Body of pancreas (tissue), 4 donors: ENCODE data around the gene AIF1. TPM values are rescaled to one million over a fixed set of nuclear protein-coding genes. Genes with fewer than 3 reads are reported as not detected.

Experiments
- ATAC-seq: fragments of 150-250 bp; one replicate; pipeline ENCODE4 v1.9.1; 2016
- DNase-seq, 4 donors: peaks; one replicate each; pipeline ENCODE4 v3.0.0-alpha.2; 2019
- H3K27ac ChIP-seq, 4 donors: fragments of 200-600 bp; sonication (generic); 1 replicate in 3 of 4; 2 replicates in 1 of 4; pipeline versions ENCODE4 v1.5.1 to v1.6.1; 2016 to 2019; ENCODE audit warnings: mild to moderate bottlenecking in 1 of 4, mixed read lengths in 1 of 4, moderate library complexity in 1 of 4
- H3K27me3 ChIP-seq, 2 donors: fragments of 200-600 bp; sonication (generic); one replicate each; pipeline ENCODE4 v1.6.0; 2016; ENCODE audit warnings: mild to moderate bottlenecking in 1 of 2
- H3K36me3 ChIP-seq, 2 donors: fragments of 200-600 bp; sonication (generic); replicated peaks in 1 of 2; 2 replicates each; pipeline ENCODE4 v1.5.1; 2016; ENCODE audit warnings: low read depth in 2 of 2; ENCODE audit not compliant: insufficient read depth in 1 of 2
- H3K4me1 ChIP-seq: fragments of 200-600 bp; sonication (generic); one replicate; pipeline ENCODE4 v1.6.0; 2016
- H3K4me3 ChIP-seq, 2 donors: fragments of 200-600 bp; sonication (generic); 1 replicate in 1 of 2; 2 replicates in 1 of 2; pipeline ENCODE4 v1.5.1; 2016 to 2019
- H3K9me3 ChIP-seq, 3 donors: fragments of 200-600 bp; sonication (generic); 1 replicate in 2 of 3; 2 replicates in 1 of 3; pipeline ENCODE4 v1.5.1; 2016
- CTCF ChIP-seq, 7 experiments: fragments of 450-650 bp in 4 of 7; fragments of 200-600 bp in 3 of 7; sonication (generic) in 3 of 7; IDR thresholded peaks; one replicate each; pipeline ENCODE4 v1.5.1; 2016 to 2019; ENCODE audit warnings: antibody characterized with exemption in 7 of 7
- POLR2A ChIP-seq, 3 donors: fragments of 450-650 bp; IDR thresholded peaks; one replicate each; pipeline ENCODE4 v1.6.1; 2016; ENCODE audit warnings: antibody characterized with exemption in 3 of 3, mild to moderate bottlenecking in 2 of 3
- WGBS, 2 donors: methylation state at CpG; one replicate each; pipeline ENCODE4 v1.1.5; 2017; 5-methylcytosine and 5-hydroxymethylcytosine counted together
- intact Hi-C: fragments of 100-400 bp; cut with DNase I; formaldehyde crosslinking; loops from one replicate; pipeline ENCODE4 v1.15.1; 2023
- total RNA-seq, 2 donors: library from RNA; depleted of rRNA; stranded (reverse); fragments of >200 nt; gene quantifications; one replicate each; pipeline ENCODE4 v1.1.0, GENCODE V29; 2016

Gene AIF1
- total RNA-seq, 2 donors from 2014 or later: 2.3 to 7.3 TPM

- no peak for ATAC-seq
- Histone ChIP-seq H3K4me3 (peak overlapping the region; percentile 44 to 81), H3K9me3 (no peaks in the 10 kb centered on the region), H3K27me3 (no peaks in the 10 kb centered on the region), H3K36me3 (peaks cover 0 to 5% of the 10 kb centered on the region in 2 donors), H3K27ac (peak overlapping the region in 3 of 4 donors; percentile 85 to 89 (median 86)), H3K4me1 (peaks cover 59% of the 10 kb centered on the region)
- intact Hi-C loops: no loop called here
- 55 to 73% methylated on average over 7 to 11 of the region's 13 CpGs for WGBS, 2 donors
- DNase-seq: no peak
- no peak for TF ChIP-seq CTCF (IDR thresholded peaks at IDR 0.05)
- no peak for TF ChIP-seq POLR2A (IDR thresholded peaks at IDR 0.05)
Observed at GRCh38 chr6:31658983-31659648, 44.1 kb downstream of the AIF1 start.

GRCh38 chr6:31659649-31660380, 44.8 kb downstream of the AIF1 start:
- H3K4me3 ChIP-seq: peak overlapping the region; percentile 44 to 81
- H3K27me3 ChIP-seq: no peaks in the 10 kb centered on the region
- H3K4me1 ChIP-seq: peaks cover 63% of the 10 kb centered on the region
- WGBS, 2 donors: 10% methylated on average over 7 to 13 of the region's 13 CpGs
- intact Hi-C loops: no loop called here
- peak; percentile 10 for ATAC-seq
- peaks cover 0 to 5% of the 10 kb centered on the region in 2 donors for H3K36me3 ChIP-seq
- H3K9me3 ChIP-seq: no peaks in the 10 kb centered on the region
- no peak for DNase-seq
- TF ChIP-seq CTCF (IDR thresholded peaks at IDR 0.05) (no peak), POLR2A (IDR thresholded peaks at IDR 0.05) (no peak)
- H3K27ac ChIP-seq: peak overlapping the region; percentile 85 to 89 (median 86)

- H3K27ac ChIP-seq: peak within 1 kb of the TSS; percentile 85 to 89 (median 86)
- WGBS, 2 donors: 0% methylated on average over 34 to 52 of the region's 52 CpGs
- H3K27me3 ChIP-seq: no peaks in the 10 kb centered on the region
- TF ChIP-seq CTCF (IDR thresholded peaks at IDR 0.05) (no peak), POLR2A (IDR thresholded peaks at IDR 0.05) (peak; percentile 85 to 89 (median 87))
- peak within 1 kb of the TSS; percentile 44 to 81 for H3K4me3 ChIP-seq
- DNase-seq (peak; percentile 85 to 91 (median 88)), ATAC-seq (peak; percentile 83)
- H3K4me1 ChIP-seq: peaks cover 61% of the 10 kb centered on the region
- peaks cover 0 to 5% of the 10 kb centered on the region in 2 donors for H3K36me3 ChIP-seq
- no peaks in the 10 kb centered on the region for H3K9me3 ChIP-seq
- intact Hi-C loops: no loop called here
Observed at GRCh38 chr6:31660381-31661261, 45.6 kb downstream of the AIF1 start, which contains the start of gene C6orf47. Gene C6orf47, minus strand, starts transcription at chr6:31660778. Its CDS starts 831 bp downstream, at chr6:31659947.

- WGBS, 2 donors: 67 to 73% methylated on average over 12 of the region's 12 CpGs
- H3K27ac ChIP-seq: peak overlapping the region in 3 of 4 donors; percentile 85 to 89 (median 86)
- no peak overlapping the region for H3K4me3 ChIP-seq
- H3K9me3 ChIP-seq: no peaks in the 10 kb centered on the region
- TF ChIP-seq CTCF (IDR thresholded peaks at IDR 0.05) (no peak), POLR2A (IDR thresholded peaks at IDR 0.05) (no peak)
- H3K36me3 ChIP-seq: peaks cover 0 to 5% of the 10 kb centered on the region in 2 donors
- intact Hi-C loops: no loop called here
- peaks cover 58% of the 10 kb centered on the region for H3K4me1 ChIP-seq
- DNase-seq: no peak
- ATAC-seq: no peak
- H3K27me3 ChIP-seq: no peaks in the 10 kb centered on the region
Observed at GRCh38 chr6:31661262-31662123, 46.5 kb downstream of the AIF1 start.
